Hepatocyte (in vitro differentiated cells): ENCODE measurements around the gene G3BP1. TPM values are rescaled to one million over a fixed set of nuclear protein-coding genes. Genes with fewer than 3 reads are reported as not detected.

Source experiments
- DNase-seq: peaks from one replicate; pipeline ENCODE4 v3.0.0-alpha.2; 2016; ENCODE audit warnings: low spot score
- H2AFZ ChIP-seq: fragments of 200-600 bp; sonication (generic); 2 replicates; pipeline ENCODE4 v1.6.0; 2016; ENCODE audit warnings: antibody characterized with exemption, mild to moderate bottlenecking
- H3K27ac ChIP-seq: fragments of 200-600 bp; sonication (generic); 2 replicates; pipeline ENCODE4 v1.5.1; 2016; ENCODE audit warnings: mild to moderate bottlenecking
- H3K27me3 ChIP-seq: fragments of 200-600 bp; sonication (generic); 2 replicates; pipeline ENCODE4 v1.6.1; 2016
- H3K36me3 ChIP-seq: fragments of 200-600 bp; sonication (generic); replicated peaks from 2 replicates; pipeline ENCODE4 v1.5.1; 2016; ENCODE audit warnings: low read depth; ENCODE audit not compliant: insufficient read depth
- H3K4me1 ChIP-seq: fragments of 200-600 bp; sonication (generic); 2 replicates; pipeline ENCODE4 v1.5.1; 2016; ENCODE audit warnings: mild to moderate bottlenecking, moderate library complexity; ENCODE audit not compliant: insufficient read depth
- H3K4me2 ChIP-seq: fragments of 200-600 bp; sonication (generic); 2 replicates; pipeline ENCODE4 v1.6.0; 2016
- H3K4me3 ChIP-seq: fragments of 200-600 bp; sonication (generic); 2 replicates; pipeline ENCODE4 v1.5.1; 2016; ENCODE audit warnings: mild to moderate bottlenecking
- H3K79me2 ChIP-seq: fragments of 200-600 bp; sonication (generic); 2 replicates; pipeline ENCODE4 v1.6.0; 2017; ENCODE audit warnings: mild to moderate bottlenecking
- H3K9me2 ChIP-seq: fragments of 200-600 bp; sonication (generic); replicated peaks from 2 replicates; pipeline ENCODE4 v1.6.0; 2017; ENCODE audit warnings: mild to moderate bottlenecking; ENCODE audit not compliant: insufficient read depth
- H3K9me3 ChIP-seq: fragments of 200-600 bp; sonication (generic); 2 replicates; pipeline ENCODE4 v1.5.1; 2016; ENCODE audit warnings: low read depth, mild to moderate bottlenecking
- H4K20me1 ChIP-seq: fragments of 200-600 bp; sonication (generic); 2 replicates; pipeline ENCODE4 v1.6.0; 2016; ENCODE audit warnings: mild to moderate bottlenecking; ENCODE audit not compliant: insufficient read depth, poor library complexity, severe bottlenecking
- EZH2 ChIP-seq: fragments of 200-600 bp; sonication (generic); IDR thresholded peaks from 2 replicates; pipeline ENCODE4 v1.6.1; 2016; ENCODE audit warnings: antibody characterized with exemption, mild to moderate bottlenecking, borderline replicate concordance
- EZH2phosphoT487 ChIP-seq: fragments of 200-600 bp; sonication (generic); IDR thresholded peaks from one replicate; pipeline ENCODE4 v1.6.1; 2018; ENCODE audit warnings: antibody characterized with exemption, mild to moderate bottlenecking, low read depth, moderate library complexity; ENCODE audit not compliant: unreplicated experiment, severe bottlenecking
- WGBS: methylation state at CpG from one replicate; pipeline ENCODE4 v1.1.6; 2016; ENCODE audit warnings: low lambda C conversion rate; ENCODE audit errors: missing lambda C conversion rate; 5-methylcytosine and 5-hydroxymethylcytosine counted together
- polyA plus RNA-seq: library from polyadenylated mRNA; unstranded; fragments of >200 nt; fragmentation: Nextera tagmentation; extraction: Ambion mirVana; gene quantifications from 2 replicates; pipeline ENCODE4 v1.2.1, GENCODE V29; 2016
- total RNA-seq: library from RNA; depleted of rRNA; stranded (reverse); fragments of >200 nt; gene quantifications from 2 replicates; pipeline ENCODE4 v1.2.3, GENCODE V29; 2014
- TF ChIP-seq, protein P1 (sequence below): fragments of 200-600 bp; sonication (generic); IDR thresholded peaks from 2 replicates; pipeline ENCODE4 v1.5.1; 2016; ENCODE audit warnings: antibody characterized with exemption, mild to moderate bottlenecking; ENCODE audit not compliant: poor library complexity

G3BP1 gene
- total and polyA plus RNA-seq, 2 experiments from 2014 or later = 123 to 151 TPM

DNA sequence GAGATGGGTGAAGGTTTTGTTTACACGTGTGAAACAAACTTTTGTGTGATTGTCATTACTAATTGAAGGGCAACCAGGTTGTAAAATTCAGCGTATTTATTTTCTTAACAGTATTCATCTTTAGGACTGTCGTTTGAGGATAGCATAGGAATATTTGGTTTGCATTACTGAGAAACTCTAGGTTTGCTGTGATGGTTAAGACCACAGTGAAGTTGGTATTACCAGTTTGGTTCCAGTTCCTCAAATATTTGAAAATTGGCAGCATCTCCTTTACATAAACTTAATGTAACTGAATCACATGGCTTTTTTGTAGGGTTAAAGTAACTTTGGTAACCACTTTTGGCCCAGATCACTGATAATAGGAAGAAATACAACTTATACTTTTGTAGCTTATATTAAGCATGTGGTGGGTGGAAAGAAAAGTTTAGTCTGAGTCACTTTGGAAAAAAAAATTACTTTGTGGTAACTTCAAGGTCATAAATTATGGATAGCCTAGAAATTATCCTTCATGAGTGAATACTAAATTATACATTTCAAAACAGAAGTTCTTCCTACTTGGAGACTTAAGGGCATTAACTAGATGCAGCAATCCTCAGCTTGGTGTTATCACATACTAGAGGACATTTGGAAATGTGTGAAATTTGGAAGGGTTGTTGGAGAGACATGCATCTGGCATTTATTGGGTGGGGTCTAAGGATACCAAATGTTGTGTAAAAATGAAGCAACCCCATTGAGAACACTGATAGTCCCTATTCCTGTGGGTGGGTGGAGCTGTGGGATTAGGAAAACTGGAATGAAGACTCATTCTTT, 33.9 kb downstream of the G3BP1 start:
- Histone ChIP-seq H3K4me3 (no peak overlapping the region), H3K4me2 (no peak overlapping the region), H3K27me3 (no peaks in the 10 kb centered on the region), H3K4me1 (no peaks in the 10 kb centered on the region), H3K36me3 (peaks cover 7% of the 10 kb centered on the region), H3K9me2 (no peaks in the 10 kb centered on the region), H3K9me3 (no peaks in the 10 kb centered on the region), H2AFZ (no peak overlapping the region), H3K27ac (no peak overlapping the region), H3K79me2 (peaks cover 23% of the 10 kb centered on the region), H4K20me1 (peaks cover 6% of the 10 kb centered on the region)
- WGBS = 96% methylated on average over 3 of the region's 3 CpGs
- no peak for DNase-seq
- TF ChIP-seq EZH2 = no peak

DNA sequence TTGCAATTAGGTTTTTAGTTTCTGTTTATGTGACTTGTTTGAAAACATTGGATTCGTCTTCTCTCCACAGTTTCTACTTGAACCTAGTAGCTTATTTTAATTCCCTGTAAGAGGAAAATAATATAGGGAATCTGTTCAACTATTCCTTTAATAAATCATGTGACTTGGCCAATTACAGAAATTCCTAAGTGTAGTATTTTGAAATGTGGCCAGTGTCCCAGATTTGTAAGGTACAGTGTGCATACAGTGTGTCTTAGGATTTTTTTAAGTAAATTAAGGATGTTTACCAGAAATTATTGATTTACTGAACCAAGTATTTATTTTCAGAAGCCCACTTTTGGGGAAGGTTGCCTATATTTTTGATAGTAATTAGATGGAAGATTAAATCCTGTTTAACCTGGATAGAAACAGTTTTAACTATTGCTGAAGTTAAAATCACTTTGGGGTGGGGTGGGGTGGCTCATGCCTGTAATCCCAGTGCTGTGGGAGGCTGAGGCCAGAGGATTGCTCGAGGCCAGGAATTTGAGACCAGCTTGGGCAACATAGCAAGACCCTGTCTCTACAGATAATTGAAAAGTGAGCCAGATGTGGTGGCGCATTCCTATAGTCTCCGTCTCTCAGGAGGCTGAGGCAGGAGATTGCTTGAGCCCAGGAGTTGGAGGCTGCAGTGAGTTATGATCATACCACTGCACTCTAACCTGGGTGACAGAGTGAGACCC, 36.9 kb downstream of the G3BP1 start:
- TF ChIP-seq EZH2 (no peak), EZH2phosphoT487 (no peak)
- TF ChIP-seq, protein P1, sequence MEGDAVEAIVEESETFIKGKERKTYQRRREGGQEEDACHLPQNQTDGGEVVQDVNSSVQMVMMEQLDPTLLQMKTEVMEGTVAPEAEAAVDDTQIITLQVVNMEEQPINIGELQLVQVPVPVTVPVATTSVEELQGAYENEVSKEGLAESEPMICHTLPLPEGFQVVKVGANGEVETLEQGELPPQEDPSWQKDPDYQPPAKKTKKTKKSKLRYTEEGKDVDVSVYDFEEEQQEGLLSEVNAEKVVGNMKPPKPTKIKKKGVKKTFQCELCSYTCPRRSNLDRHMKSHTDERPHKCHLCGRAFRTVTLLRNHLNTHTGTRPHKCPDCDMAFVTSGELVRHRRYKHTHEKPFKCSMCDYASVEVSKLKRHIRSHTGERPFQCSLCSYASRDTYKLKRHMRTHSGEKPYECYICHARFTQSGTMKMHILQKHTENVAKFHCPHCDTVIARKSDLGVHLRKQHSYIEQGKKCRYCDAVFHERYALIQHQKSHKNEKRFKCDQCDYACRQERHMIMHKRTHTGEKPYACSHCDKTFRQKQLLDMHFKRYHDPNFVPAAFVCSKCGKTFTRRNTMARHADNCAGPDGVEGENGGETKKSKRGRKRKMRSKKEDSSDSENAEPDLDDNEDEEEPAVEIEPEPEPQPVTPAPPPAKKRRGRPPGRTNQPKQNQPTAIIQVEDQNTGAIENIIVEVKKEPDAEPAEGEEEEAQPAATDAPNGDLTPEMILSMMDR = no peak
- Histone ChIP-seq H2AFZ (no peak overlapping the region), H3K4me3 (no peak overlapping the region), H3K27ac (no peak overlapping the region), H4K20me1 (peaks cover 4% of the 10 kb centered on the region), H3K4me2 (no peak overlapping the region), H3K9me3 (no peaks in the 10 kb centered on the region), H3K36me3 (peaks cover 7% of the 10 kb centered on the region), H3K4me1 (no peaks in the 10 kb centered on the region), H3K27me3 (no peaks in the 10 kb centered on the region), H3K79me2 (peaks cover 23% of the 10 kb centered on the region), H3K9me2 (no peaks in the 10 kb centered on the region)
- WGBS = 97% methylated on average over 4 of the region's 4 CpGs
- no peak for DNase-seq

DNA sequence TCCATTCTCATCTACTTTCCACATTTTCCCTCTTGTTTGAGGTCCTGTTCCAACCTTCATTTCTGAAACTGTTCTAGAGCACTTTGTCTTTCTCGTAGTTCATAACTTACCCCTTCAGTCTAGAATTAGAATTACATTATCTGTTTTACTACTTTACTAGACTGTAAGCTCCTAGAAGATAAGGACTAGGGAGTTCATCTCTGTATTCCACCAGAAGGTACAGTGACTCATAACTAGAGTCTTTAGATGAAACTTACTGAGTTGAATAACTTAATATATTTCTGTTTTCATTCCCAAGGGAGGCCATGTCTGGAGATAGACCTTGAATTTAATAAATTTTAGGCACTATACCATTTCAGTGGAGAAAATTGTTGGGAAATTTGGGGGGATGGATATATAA, 38.7 kb downstream of the G3BP1 start:
- H3K79me2 ChIP-seq = peaks cover 18% of the 10 kb centered on the region
- H3K9me3 ChIP-seq = no peaks in the 10 kb centered on the region
- H4K20me1 ChIP-seq = peaks cover 4% of the 10 kb centered on the region
- 43% methylated on average over 1 of the region's 1 CpG for WGBS
- no peaks in the 10 kb centered on the region for H3K9me2 ChIP-seq
- TF ChIP-seq, protein P1 = no peak
- TF ChIP-seq EZH2phosphoT487 = no peak
- TF ChIP-seq EZH2 = no peak
- DNase-seq = no peak
- H3K36me3 ChIP-seq = no peaks in the 10 kb centered on the region
- H3K4me1 ChIP-seq = no peaks in the 10 kb centered on the region
- H3K27me3 ChIP-seq = no peaks in the 10 kb centered on the region
- H3K4me3 ChIP-seq = no peak overlapping the region
- H3K4me2 ChIP-seq = no peak overlapping the region
- H3K27ac ChIP-seq = no peak overlapping the region
- H2AFZ ChIP-seq = no peak overlapping the region

DNA sequence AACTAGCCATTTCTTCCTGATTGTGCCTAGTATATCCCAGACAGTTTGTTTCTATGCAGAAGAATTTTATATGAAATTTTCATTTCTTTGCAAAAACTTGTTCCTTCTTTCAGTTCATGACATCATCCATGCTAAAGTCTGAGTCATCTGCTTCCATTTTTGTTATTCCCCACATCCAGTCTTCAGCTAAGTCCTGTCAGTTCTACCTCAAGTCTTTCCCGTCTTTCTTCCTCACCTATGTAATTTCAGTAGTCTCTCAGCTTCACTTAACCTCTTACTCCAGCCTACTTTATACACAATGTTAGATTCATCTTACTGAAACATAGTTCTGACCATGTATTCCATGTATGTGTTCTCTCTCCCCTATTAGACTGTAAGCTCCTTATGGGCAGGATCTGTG, 39.1 kb downstream of the G3BP1 start:
- H3K9me3 ChIP-seq = no peaks in the 10 kb centered on the region
- H4K20me1 ChIP-seq = peaks cover 4% of the 10 kb centered on the region
- TF ChIP-seq, protein P1 = no peak
- TF ChIP-seq EZH2 (no peak), EZH2phosphoT487 (no peak)
- no peaks in the 10 kb centered on the region for H3K4me1 ChIP-seq
- H3K27ac ChIP-seq = no peak overlapping the region
- H3K27me3 ChIP-seq = no peaks in the 10 kb centered on the region
- no peaks in the 10 kb centered on the region for H3K9me2 ChIP-seq
- H2AFZ ChIP-seq = no peak overlapping the region
- H3K4me2 ChIP-seq = no peak overlapping the region
- no peaks in the 10 kb centered on the region for H3K36me3 ChIP-seq
- peaks cover 18% of the 10 kb centered on the region for H3K79me2 ChIP-seq
- H3K4me3 ChIP-seq = no peak overlapping the region
- WGBS = 100% methylated on average over 1 of the region's 1 CpG
- DNase-seq = no peak
